CD4-positive, alpha-beta T cell treated with Interleukin-15 for 1 hour (primary cell): ENCODE measurements around the gene BTRC.
"Not testable (repeated sequence)": the region's sequence is repeated elsewhere in the genome, so short reads cannot be mapped to it uniquely, and the experiment has no call there.

ENCODE experiments used
- DNase-seq: peaks from one replicate; pipeline ENCODE4 v3.0.0-alpha.2; 2020

The BTRC gene

DNA sequence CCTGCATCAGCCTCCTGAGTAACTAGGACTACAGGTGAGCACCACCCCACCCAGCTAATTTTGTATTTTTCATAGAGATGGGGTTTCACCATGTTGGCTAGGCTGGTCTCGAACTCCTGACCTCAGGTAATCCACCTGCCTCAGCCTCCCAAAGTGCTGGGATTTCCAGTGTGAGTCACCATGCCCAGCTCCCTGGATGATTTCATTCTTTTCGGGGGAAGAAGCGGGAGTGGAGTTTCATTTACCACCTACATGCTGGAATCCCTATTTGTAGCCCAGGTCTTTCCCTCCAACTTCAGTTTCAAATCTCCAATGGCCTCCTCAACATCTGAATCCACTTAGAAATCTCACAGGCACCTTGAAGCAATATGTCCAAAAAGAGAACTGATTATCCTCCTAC lies 2.9 kb upstream of the BTRC start:
- no peak for DNase-seq

DNA sequence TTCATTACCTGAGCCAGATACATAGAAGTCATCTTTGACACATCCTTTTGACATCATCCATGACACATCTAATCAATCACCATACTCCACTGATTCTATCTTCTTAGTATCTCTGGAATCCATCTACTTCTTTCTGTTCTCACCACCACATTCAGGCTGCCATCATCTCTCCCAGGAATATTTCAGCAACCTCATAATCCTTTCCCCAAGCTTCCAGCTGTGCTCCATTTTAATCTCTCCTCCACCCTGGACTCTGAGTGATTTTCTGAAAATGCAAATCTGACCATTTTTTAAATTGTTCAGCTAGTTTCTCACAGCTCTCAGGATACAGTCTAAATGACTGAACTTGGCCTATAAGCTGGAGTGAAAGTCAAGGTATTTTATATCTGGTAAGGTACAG lies 2.5 kb upstream of the BTRC start:
- no peak for DNase-seq

DNA sequence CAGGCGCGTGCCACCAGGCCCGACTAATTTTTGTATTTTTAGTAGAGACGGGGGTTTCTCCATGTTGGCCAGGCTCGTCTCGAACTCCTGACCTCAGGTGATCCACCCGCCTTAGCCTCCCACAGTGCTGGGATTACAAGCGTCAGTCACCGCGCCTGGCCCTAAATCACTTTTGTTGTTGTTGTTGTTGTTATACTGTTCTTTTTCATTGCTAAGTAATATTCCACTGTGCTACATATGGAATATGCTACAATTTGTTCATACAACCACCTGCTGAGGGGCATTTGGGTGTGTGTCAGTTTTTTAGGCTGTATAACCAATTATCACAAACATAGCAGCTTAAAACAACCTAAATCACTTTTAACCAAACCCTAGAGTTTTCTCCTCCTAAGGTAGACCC lies 1.1 kb upstream of the BTRC start:
- not testable (repeated sequence) for DNase-seq

DNA sequence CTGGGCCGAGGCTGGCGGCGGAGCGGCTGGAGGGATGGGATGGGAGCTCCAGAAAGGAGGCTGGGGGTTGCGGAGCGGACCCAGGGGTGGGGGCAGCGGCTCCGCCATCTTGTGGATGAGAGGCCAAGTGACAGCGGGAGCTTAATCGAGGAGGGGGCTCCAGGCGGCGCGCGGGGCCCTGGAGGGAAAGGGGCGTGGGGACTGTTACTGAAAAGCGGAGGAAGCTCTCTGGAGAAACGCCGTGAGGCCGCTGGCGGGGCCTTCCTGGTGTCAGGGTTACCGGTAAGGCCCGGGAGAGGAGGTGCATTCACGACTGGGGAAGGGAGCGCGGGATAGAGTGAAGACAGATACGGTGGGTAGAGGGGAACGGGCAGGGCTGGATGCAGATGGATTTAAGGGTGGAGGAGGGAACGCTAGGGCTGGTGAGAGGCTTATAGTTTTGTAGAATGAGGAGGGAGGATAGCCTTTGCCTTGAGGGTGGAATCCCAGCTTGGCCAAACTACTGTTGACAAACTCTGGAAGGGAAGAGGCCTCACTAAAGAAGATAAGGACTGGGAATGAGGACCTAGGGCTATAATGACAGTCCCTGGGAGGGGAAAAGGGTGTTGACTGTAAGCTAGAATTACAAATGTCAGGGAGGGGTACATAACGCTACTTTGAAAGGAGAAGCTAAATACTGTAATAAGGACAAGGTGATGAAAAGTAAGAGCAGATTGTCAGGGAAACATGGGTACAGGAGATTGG lies 535 bp downstream of the BTRC start:
- peak; percentile 17 for DNase-seq

DNA sequence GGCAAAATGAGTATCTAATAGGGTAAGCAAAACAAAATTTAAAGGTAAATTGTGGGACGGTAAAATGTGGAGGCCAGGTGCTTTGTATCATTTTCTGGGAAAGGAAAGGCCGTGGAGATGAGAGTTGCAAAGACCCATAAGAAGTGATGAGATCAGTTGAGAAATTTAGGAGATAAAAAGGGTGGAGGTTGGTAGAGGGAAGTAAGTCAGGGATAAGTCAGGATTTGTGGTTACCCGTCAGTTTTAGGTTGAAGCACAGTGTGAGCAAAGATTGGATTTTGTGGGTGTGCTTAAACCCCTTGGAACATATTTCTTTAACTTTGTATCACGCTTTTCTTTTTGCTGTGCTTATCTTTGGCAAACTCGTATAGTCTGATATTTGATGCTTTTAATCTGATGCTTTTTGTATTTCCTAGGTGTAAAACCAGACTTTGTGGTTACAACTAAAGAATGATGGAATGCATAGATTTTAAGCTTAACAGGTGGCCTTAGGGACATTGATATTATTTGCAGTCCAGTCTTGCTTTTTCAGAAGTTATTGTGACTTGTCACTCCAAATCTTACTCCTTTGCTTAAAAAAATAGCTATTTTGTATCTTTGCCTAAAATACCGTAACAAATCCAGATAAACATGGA lies 1.2 kb downstream of the BTRC start:
- DNase-seq: no peak

DNA sequence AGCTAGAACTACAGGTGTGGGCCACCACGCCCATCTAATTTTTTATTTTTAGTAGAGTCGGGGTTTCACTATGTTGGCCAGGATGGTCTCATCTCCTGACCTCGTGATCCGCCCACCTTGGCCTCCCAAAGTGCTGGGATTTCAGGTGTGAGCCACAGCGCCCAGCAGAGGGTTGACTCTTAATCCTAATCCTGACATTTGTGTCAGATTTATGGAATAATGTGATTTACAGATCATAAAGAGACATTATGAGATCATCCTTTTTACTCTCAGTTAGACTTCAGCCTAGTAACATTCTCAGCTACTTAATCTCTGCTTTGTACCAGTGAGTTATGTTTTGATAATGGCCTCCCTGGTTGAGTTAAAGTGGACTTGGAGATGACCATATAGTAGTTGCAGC lies 2.2 kb downstream of the BTRC start:
- DNase-seq: no peak

DNA sequence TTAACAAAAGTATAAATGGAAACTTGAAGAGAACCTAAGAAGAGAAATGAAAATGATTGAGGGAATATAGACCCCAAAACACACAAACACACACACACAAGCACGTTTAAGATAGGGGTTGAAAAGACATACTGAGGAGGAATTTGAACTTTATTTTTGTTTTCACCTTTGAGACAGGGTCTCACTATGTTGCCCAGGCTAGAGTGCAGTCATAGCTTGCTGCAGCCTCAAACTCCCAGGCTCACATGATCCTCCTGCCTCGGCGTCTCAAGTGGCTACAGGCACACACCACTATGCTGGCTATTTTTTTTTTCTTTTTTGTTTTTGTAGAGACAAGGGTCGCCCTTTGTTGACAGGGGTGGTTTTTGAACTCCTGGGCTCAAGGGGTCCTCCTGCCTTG lies 4.0 kb downstream of the BTRC start:
- DNase-seq: no peak

DNA sequence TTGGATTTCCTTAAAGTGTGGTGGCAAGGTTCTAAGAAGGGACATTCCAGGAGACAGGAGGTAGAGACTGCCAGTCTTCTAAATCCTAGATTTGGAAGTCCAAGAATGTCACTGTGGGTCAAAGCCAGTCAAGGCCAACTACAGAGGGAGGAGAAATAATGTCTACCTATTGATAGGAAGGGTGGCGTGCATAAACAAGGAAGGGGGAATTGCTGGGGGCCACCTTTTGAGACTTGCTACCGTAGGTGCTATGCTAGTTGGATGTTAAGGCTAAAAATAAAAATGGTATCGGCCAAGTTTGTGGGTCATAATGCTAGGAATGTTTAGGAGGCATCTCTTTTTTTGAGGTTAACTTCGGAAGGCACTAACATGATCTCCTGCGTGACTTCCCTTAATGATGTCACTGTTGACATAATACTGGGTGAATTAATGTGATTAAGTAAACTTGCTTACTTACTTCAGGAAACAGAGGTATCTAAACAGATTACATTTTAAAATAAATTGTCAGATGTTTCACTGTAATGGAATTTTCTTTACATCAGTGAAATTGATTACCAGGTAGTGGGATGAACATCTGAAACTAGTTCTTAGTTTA lies 4.8 kb downstream of the BTRC start:
- DNase-seq: no peak

DNA sequence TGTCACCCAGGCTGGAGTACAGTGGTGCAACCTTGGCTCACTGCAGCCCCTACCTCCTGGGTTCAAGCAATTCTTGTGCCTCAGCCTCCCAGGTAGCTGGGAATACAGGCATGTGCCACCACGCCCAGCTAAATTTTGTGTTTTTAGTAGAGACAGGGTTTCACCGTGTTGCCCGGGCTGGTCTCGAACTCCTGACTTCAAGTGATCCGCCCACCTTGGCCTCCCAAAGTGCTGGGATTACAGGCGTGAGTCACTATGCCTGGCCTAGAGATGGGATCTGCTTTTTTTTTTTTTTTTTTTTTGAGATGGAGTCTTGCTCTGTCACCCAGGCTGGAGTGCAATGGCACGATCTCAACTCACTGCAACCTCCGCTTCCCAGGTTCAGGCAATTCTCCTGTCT lies 6.1 kb downstream of the BTRC start:
- DNase-seq: not testable (repeated sequence)

DNA sequence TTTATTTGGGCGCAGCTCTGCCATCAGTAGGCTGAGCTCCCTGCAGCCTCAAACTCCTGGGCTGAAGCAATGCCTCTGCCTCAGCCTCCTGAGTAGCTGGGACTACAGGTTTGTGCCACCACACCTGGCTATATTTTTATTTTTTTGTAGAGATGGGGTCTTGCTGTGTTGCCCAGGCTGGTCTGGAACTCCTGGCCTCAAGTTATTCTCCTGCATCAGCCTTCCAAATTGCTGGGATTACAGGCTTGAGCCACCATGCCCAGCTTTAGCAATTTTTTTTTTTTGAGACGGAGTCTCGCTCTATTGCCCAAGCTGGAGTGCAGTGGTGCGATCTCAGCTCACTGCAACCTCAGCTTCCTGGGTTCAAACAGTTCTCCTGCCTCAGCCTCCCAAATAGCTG lies 6.9 kb downstream of the BTRC start:
- DNase-seq: not testable (repeated sequence)

DNA sequence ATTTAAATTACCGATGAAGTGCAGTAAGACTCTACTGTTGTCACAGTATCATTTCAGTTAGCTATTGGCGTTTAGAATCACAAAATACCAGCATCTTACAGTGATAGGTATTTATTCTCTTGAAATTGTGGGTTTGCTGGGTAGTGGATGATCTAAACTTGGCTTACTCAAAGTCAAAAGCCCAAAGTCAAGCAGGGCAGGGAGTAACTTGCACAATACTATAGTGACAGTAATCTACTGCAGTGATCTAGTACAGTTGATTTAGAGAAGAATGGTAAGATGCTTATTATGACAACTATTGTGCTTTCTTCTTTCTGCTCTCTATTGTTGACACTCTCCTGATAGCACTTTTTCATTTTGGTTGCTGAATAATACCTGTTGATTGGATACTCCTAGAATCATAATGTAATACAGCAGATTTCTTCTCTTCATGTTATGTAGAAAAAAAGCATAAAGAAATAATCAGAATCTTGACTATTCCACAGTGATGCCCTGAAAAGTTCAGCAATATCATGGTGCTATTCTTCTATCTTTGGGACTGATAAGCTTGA lies 10.0 kb downstream of the BTRC start:
- DNase-seq: no peak

DNA sequence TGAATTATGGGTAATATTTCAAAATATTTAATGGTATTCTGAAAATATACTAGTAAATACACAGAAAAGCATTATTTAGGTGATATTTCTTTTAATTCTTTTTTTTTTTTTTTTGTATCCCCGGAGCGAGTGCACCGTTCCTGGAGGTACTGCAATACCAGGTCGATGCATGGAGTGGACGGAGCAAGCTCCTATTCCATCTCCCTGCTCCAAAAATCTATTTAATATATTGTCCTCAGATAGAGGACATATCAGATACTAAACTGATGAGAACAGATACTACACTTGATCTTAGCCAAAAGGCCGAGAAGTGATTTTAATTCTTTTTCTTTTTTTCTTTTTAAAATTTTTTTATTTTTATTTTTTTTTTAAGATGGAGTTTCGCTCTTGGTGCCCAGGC lies 10.8 kb downstream of the BTRC start:
- no peak for DNase-seq

DNA sequence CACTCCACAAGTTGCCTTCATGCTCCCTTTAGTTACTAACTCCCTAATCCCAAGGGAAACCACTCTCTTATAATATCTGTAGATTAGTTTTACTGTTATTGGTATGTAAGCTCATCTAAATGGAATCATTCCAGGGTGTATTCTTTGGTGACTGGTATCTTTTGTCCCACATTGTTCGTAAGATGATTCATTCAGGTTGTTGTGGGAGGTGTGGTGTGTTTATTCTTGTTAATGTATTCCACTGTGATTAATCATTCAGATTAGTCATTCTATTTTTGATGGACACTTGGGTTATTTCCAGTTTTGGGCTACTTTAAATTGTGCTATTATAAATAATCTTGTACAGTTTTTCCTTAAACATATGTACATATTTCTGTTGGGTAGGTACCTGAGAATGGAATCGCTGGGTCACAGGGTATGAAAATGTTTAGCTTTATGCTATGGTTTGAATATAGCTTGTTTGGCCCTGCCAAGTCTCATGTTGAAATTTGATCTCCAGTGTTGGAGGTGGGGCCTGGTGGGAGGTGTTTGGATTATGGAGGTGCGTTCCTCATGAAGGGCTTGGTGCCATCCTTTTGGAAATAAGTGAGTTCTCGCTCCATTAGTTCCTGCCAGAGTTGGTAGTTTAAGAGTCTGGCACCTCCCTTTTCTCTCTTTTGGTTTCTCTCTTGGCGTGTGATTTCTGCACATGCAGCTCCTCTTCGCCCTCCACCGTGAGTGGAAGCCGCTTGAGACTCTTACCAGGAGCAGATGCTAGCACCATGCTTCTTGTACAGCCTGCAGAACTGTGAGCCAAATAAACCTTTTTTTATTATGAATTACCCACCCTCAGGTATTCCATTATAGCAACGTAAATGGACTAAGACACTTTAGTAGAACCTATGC lies 13.8 kb downstream of the BTRC start:
- DNase-seq: no peak

DNA sequence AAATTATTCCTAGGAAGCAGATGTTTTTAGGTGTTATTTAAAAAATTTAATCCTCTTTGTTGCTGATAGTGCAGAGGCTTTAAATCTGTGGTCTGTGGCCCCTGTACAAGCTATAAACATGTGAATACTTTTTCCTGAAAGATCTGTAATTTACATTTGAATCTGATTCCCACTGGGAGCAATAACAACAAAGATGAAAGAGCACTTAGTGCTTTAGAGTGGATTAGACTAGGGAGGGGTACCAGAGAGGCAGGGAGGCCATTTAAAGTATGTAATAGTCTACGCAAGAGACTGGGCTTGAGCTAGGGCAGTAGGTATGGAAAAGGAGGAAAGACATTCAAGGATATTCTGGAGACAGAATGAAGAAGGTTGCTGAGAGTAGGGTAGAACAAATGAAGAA lies 19.1 kb downstream of the BTRC start:
- no peak for DNase-seq

DNA sequence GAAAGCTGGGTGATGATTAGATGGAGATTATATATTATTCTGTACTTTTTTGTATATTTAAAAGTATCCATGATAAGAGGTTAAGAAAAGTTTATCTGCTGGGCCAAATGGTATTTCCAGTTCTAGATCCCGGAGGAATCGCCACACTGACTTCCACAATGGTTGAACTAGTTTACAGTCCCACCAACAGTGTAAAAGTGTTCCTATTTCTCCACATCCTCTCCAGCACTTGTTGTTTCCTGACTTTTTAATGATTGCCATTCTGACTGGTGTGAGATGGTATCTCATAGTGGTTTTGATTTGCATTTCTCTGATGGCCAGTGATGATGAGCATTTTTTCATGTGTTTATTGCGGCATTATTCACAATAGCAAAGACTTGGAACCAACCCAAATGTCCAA lies 20.0 kb downstream of the BTRC start:
- DNase-seq: not testable (repeated sequence)

DNA sequence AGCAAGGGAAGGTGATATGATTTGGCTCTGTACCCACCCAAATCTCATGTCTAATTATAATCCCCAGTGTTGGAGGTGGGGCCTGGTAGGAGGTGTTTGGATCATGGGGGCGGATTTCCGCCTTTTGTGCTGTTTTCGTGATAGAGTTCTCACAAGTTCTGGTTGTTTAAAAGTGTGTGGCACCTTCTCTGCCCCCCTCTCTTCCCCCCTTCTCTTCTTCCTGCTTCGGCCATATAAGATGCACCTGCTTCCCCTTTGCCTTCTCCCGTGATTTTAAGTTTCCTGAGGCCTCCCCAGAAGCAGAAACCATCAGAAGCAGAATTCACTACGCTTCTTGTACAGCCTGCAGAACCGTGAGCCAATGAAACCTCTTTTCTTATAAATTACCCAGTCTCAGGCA lies 21.1 kb downstream of the BTRC start:
- DNase-seq: no peak

DNA sequence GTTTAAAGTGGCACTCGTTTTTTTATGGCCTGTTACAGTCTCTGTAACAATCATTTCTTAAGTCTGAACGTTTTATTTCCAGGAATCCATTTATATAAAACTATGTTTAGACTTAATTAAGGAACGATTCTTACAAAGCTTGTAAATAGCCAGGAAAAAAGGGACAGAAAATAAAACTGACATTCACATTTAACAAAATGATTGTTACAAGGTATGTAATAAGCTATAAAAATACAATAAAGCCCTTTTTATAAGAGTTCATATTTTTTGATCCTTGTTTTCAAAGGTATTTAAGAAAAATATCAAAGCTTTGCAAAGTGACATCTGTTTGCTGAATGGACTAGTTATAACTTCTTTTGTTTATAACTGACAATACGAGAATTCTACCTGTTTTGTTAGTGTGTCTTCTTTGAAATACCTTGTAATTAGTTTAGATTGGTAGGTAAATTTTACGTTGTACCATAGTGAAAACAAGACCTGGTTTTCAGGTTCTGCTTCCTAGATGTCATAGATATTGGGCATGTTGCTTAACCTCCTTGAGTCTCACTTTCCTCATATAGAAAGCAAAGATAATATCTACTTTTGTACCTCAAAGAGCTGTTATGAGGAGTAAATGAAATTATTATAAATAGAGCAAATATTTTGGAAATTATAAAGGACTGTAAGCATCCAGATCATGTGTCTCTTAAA lies 25.8 kb downstream of the BTRC start:
- no peak for DNase-seq

DNA sequence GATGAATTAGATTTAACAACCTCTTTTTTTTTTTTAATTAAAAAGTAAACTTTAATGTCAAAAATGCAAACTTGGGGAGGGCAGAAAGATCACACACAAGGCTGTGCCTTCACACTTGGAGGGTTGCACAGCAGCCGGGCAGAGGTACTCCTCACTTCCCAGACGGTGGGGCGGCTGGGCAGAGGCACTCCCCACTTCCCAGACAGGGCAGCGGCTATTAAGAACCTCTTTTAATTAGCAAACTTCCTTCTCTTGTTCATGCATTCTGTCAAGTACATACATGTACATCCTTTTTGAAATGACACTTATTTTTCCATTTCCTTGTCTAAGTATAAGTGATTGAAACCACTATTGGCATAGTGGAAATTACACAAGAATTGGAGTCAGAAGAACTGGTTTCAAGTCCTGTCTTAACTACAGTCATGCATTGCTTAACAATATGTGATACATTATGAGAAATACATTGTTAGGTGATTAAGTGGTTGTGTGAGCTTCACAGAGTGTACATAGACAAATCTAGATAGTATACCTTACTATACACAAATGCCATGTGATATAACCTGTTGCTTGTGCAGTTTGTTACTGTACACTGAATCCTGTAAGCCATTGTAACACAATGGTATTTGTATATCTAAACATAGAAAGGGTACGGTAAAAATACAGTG lies 26.5 kb downstream of the BTRC start:
- no peak for DNase-seq

DNA sequence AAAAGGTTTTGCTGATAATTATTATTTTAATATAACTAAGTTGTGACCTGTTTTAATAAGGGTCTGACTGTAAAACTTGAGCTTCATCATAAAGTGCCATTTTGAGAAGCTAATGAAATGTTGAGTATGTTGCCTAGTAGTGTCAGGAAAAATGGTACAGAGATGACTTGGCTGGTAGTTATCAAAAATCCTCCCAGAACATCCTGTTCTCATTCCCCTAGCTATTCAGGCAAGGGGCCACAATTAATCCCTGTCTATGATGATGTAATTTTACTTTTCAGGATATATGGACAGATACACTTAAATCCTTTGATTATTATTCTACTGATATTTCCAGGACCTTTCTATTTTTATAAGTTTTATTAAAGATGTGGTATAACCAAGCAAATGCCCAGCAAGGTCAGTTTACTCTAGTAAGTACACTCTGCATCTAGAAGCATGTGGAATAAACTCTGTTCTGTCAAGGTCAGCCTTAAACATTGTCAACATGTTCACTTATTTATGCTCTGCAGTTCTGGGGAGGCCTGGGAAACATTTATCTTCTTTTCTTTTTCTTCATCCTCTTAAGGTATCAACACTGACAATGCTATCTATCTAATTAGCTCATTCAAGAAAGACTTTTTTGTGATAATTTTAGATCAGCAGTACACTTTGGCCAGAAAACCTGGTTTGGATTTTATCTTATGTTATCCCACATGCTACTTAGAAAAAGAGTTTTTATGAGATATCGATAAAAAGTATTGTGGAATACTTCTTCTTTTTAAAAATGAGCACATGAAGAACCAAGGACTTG lies 32.1 kb downstream of the BTRC start:
- no peak for DNase-seq

DNA sequence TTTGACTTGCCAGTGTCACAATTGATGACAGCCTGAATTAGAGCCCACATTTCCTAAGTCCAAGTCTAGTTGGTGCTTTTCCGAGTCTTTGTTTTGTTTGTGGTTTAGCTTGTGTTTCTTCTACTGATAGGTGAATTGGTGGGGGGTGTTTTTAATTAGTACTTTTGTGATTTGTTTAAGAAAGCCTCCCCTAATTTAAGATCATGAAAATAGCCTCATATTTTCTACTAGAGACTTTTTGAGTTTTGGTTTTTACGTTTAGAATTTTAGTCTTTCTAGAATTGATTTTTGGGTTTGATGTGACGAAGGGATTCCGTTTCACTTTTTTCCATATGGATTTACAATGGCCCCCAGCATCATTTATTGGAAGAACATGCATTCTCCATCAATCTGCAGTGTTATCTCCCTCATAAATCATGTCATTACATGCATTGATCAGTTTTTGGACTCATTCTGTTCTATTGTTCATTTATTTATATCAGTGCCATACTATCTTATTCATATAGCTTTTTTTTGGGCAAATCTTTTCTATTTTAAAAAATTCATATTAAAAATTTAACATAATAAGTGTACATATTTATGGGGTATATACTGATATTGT lies 32.8 kb downstream of the BTRC start:
- DNase-seq: no peak
